ENCODE data around the gene THY1. TPM values are rescaled to one million over a fixed set of nuclear protein-coding genes. Genes with fewer than 3 reads are reported as not detected.
"Not testable (repeated sequence)": the region's sequence is repeated elsewhere in the genome, so short reads cannot be mapped to it uniquely, and the experiment has no call there.

The THY1 gene
- total and polyA plus RNA-seq, 7 donors: 0.42 to 6.4 (median 1.1) TPM

DNA sequence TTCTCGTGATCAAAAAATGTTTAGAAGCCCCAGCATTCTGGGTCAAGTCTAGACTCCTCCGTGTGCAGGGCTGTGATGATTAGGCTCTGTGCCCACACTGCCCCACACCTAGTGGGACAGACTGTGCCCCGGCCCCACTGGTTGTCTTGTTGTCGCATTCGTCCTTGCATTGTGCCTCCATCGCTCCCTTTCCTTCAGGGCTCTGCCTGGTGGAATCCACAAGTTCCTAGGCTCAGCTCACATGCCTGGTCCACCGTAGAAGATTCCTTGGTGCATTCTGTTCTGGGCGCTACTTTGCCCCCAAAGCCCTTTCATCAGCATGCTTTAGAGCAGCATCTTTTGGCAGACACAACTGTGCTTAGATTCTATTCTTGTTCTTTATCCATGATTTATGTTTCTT is 23.5 kb upstream of the THY1 start:
- no peaks in the 10 kb centered on the region for H3K36me3 ChIP-seq (ENCODE audit: insufficient read depth in 1 of 2, low read depth in 1 of 2)
- 68 to 76% (median 74%) methylated on average over 8 of the region's 8 CpGs for WGBS, 3 donors
- no peak overlapping the region for H3K27ac ChIP-seq
- intact Hi-C loops (cut with DNase I): no loop called here
- TF ChIP-seq, protein P1, sequence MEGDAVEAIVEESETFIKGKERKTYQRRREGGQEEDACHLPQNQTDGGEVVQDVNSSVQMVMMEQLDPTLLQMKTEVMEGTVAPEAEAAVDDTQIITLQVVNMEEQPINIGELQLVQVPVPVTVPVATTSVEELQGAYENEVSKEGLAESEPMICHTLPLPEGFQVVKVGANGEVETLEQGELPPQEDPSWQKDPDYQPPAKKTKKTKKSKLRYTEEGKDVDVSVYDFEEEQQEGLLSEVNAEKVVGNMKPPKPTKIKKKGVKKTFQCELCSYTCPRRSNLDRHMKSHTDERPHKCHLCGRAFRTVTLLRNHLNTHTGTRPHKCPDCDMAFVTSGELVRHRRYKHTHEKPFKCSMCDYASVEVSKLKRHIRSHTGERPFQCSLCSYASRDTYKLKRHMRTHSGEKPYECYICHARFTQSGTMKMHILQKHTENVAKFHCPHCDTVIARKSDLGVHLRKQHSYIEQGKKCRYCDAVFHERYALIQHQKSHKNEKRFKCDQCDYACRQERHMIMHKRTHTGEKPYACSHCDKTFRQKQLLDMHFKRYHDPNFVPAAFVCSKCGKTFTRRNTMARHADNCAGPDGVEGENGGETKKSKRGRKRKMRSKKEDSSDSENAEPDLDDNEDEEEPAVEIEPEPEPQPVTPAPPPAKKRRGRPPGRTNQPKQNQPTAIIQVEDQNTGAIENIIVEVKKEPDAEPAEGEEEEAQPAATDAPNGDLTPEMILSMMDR (IDR thresholded peaks at IDR 0.05): no peak
- H3K4me1 ChIP-seq: no peaks in the 10 kb centered on the region
- no peak overlapping the region for H3K4me3 ChIP-seq
- H3K27me3 ChIP-seq (ENCODE audit: insufficient read depth in 3 of 3, low read length in 2 of 3): no peaks in the 10 kb centered on the region
- DNase-seq (no peak), ATAC-seq (no peak)
- H3K9me3 ChIP-seq: no peaks in the 10 kb centered on the region

DNA sequence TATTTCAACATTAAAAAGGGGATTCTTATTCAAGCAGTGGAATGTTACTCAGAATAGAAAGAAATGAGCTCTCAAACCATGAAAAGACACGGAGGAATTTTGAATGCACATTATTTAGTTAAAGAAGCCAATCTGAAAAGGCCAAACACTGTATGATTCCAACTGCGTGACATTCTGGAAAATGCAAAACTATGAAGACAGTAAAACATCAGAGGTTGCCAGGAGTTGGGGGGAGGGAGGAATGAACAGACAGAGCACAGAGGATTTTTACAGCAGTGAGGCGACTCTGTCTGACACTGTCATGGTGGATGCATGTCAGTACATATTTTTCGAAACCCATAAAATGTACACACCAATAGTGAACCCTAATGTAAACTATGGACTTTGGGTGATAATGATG is 22.9 kb upstream of the THY1 start:
- no peak for DNase-seq
- H3K27ac ChIP-seq: no peak overlapping the region
- no peak overlapping the region for H3K4me3 ChIP-seq
- H3K27me3 ChIP-seq (ENCODE audit: insufficient read depth in 3 of 3, low read length in 2 of 3): no peaks in the 10 kb centered on the region
- no peaks in the 10 kb centered on the region for H3K4me1 ChIP-seq
- 51 to 65% (median 55%) methylated on average over 4 of the region's 4 CpGs for WGBS, 3 donors
- no peaks in the 10 kb centered on the region for H3K36me3 ChIP-seq (ENCODE audit: insufficient read depth in 1 of 2, low read depth in 1 of 2)
- ATAC-seq: no peak
- TF ChIP-seq, protein P1 (IDR thresholded peaks at IDR 0.05): no peak
- intact Hi-C loops (cut with DNase I): no loop called here
- H3K9me3 ChIP-seq: no peaks in the 10 kb centered on the region

DNA sequence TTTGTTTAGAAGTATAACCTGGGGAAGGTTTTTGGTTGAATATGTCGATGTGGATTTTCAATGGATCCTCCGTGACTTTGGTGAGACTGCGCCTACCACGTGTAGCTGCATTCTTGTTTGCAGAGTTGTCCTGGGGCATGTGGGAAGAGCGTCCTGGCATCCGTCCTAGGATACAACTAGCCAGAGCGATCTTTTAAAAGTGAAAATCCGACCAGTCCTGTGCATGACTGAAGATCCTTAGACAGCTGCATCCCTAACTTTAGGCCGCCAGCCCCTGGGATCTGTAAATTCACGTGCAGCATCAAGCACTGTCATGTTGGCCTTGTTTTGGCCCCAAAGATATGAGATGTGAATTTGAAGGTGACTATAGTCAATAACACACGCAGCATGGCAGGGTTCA is 22.4 kb upstream of the THY1 start:
- H3K9me3 ChIP-seq: no peaks in the 10 kb centered on the region
- 46 to 62% (median 53%) methylated on average over 11 of the region's 11 CpGs for WGBS, 3 donors
- ATAC-seq (no peak), DNase-seq (no peak)
- no peak overlapping the region for H3K4me3 ChIP-seq
- no peak overlapping the region for H3K27ac ChIP-seq
- H3K4me1 ChIP-seq: no peaks in the 10 kb centered on the region
- no peaks in the 10 kb centered on the region for H3K27me3 ChIP-seq (ENCODE audit: insufficient read depth in 3 of 3, low read length in 2 of 3)
- intact Hi-C loops (cut with DNase I): no loop called here
- TF ChIP-seq, protein P1 (IDR thresholded peaks at IDR 0.05): no peak
- no peaks in the 10 kb centered on the region for H3K36me3 ChIP-seq (ENCODE audit: insufficient read depth in 1 of 2, low read depth in 1 of 2)

DNA sequence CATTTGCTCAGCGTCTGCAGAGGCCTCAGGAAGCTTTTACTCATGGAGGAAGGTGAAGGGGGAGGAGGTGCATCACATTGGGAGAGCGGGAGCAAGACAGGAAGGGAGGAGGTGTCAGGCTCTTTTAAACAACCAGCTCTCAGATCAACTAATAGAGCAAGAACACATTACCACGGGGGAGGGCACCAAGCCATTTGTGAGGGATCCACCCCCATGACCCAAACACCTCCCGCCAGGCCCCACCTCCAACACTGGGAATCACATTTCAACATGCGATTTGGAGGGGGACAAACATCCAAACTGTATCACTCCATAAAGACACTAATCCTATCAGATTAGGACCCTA is 18.9 kb upstream of the THY1 start:
- intact Hi-C loops (cut with DNase I): no loop called here
- H3K4me3 ChIP-seq: no peak overlapping the region
- 65 to 76% (median 74%) methylated on average over 5 of the region's 5 CpGs for WGBS, 3 donors
- H3K27ac ChIP-seq: no peak overlapping the region
- ATAC-seq: no peak
- DNase-seq: no peak
- no peaks in the 10 kb centered on the region for H3K9me3 ChIP-seq
- peaks cover 0 to 4% (median 0%) of the 10 kb centered on the region in 3 donors for H3K27me3 ChIP-seq (ENCODE audit: insufficient read depth in 3 of 3, low read length in 2 of 3)
- TF ChIP-seq, protein P1 (IDR thresholded peaks at IDR 0.05): no peak
- H3K4me1 ChIP-seq: no peaks in the 10 kb centered on the region
- no peaks in the 10 kb centered on the region for H3K36me3 ChIP-seq (ENCODE audit: insufficient read depth in 1 of 2, low read depth in 1 of 2)

DNA sequence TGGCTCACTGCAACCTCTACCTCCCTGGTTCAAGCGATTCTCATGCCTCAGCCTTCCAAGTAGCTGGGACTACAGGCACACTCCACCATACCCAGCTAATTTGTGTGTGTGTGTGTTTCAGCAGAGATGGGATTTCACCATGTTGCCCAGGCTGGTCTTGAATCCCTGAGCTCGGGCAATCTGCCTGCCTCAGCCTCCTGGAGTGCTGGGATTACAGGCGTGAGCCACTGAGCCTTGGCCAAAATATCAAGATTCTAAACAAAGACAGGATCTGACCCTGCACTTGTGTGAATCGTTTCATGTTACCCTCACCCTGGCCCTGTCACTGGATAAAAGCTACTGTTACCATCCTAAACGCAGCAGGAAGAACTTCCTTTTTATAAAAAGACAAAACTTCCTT is 15.6 kb upstream of the THY1 start:
- no peaks in the 10 kb centered on the region for H3K9me3 ChIP-seq
- WGBS, 3 donors: 35 to 52% (median 37%) methylated on average over 5 of the region's 5 CpGs
- TF ChIP-seq, protein P1 (IDR thresholded peaks at IDR 0.05): no peak
- no peak for ATAC-seq
- no peak for DNase-seq
- no peak overlapping the region for H3K4me3 ChIP-seq
- H3K4me1 ChIP-seq: no peaks in the 10 kb centered on the region
- intact Hi-C loops (cut with DNase I): no loop called here
- no peak overlapping the region for H3K27ac ChIP-seq
- H3K36me3 ChIP-seq (ENCODE audit: insufficient read depth in 1 of 2, low read depth in 1 of 2): no peaks in the 10 kb centered on the region
- peaks cover 0 to 10% (median 0%) of the 10 kb centered on the region in 3 donors for H3K27me3 ChIP-seq (ENCODE audit: insufficient read depth in 3 of 3, low read length in 2 of 3)

DNA sequence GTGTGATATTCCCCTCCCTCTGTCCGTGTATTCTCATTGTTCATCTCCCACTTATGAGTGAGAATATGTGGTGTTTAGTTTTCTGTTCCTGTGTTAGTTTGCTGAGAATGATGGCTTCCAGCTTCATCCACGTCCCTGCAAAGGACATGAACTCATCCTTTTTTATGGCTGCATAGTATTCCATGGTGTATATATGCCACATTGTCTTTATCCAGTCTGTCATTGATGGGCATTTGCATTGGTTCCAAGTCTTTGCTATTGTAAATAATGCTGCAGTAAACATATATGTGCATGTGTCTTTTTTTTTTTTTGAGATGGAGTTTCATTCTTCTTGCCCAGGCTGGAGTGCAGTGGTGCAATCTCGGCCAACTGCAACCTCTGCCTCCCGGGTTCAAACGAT is 14.5 kb upstream of the THY1 start:
- ATAC-seq; H3K36me3 ChIP-seq (ENCODE audit: insufficient read depth in 1 of 2, low read depth in 1 of 2); intact Hi-C loops (cut with DNase I); DNase-seq; H3K9me3 ChIP-seq; H3K4me3 ChIP-seq; H3K27ac ChIP-seq; H3K4me1 ChIP-seq: not testable (repeated sequence)
- WGBS, 3 donors: 88 to 95% (median 95%) methylated on average over 5 of the region's 5 CpGs
- peaks cover 0 to 15% (median 3%) of the 10 kb centered on the region in 3 donors for H3K27me3 ChIP-seq (ENCODE audit: insufficient read depth in 3 of 3, low read length in 2 of 3)
